ENCODE data around the gene EFCAB10.

DNA sequence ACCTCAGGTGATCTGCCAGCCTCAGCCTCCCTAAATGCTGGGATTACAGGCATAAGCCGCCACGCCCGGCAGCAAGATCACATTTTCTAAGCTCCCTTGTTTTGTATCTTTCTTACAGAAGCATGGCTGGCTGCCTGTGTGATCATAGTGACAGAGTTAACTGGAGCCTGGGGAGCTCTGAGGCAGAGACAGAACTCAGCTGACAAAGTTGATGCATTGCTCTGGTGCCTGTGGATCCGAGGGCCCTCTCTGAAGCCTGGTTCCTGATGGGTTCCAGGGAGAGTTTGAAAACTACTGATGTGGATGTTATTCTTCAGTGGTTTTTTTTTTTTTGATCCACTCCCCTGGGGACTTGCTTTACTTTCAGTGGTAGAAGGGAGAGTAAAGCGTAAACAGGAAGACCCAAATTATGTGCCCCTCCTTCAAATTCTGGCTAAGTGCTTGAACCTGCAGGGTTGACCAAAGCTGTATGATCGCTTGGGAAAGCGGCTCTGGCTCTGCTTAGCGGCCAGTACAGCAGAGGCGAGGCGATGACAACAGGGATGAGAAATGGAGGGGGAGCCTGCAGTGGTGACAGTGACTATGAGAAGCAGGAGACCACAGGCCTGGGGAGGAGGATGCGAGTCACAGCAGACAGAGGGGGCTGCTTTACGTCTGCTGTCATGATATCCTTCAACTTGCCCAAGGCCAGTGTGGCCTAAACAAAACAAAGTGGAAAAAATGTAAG lies 6.8 kb upstream of the EFCAB10 start:
- TF ChIP-seq POLR2AphosphoS5 (IDR thresholded peaks at IDR 0.05): no peak
- TF ChIP-seq, protein P1, sequence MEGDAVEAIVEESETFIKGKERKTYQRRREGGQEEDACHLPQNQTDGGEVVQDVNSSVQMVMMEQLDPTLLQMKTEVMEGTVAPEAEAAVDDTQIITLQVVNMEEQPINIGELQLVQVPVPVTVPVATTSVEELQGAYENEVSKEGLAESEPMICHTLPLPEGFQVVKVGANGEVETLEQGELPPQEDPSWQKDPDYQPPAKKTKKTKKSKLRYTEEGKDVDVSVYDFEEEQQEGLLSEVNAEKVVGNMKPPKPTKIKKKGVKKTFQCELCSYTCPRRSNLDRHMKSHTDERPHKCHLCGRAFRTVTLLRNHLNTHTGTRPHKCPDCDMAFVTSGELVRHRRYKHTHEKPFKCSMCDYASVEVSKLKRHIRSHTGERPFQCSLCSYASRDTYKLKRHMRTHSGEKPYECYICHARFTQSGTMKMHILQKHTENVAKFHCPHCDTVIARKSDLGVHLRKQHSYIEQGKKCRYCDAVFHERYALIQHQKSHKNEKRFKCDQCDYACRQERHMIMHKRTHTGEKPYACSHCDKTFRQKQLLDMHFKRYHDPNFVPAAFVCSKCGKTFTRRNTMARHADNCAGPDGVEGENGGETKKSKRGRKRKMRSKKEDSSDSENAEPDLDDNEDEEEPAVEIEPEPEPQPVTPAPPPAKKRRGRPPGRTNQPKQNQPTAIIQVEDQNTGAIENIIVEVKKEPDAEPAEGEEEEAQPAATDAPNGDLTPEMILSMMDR (IDR thresholded peaks at IDR 0.05): no peak
- no peak for TF ChIP-seq EP300 (IDR thresholded peaks at IDR 0.05)
